OCI-LY1 (cell line): ENCODE measurements around the gene DCTD.

Experiments
- EZH2 ChIP-seq: fragments of 200-600 bp; sonication (generic), shearing (Covaris generic); IDR thresholded peaks from 2 replicates; pipeline ENCODE4 v1.8.0; 2017; ENCODE audit warnings: borderline replicate concordance, mixed run types, mild to moderate bottlenecking, antibody characterized with exemption, low read length, moderate library complexity, mixed read lengths
- TF ChIP-seq, protein P1 (sequence below): fragments of 200-600 bp; sonication (generic), shearing (Covaris generic); IDR thresholded peaks from 2 replicates; pipeline ENCODE4 v1.5.1; 2017; ENCODE audit warnings: mild to moderate bottlenecking, antibody characterized with exemption, low read length, moderate library complexity, mixed read lengths

GRCh38 chr4:182920676-182921075 lies 3.5 kb upstream of the DCTD start:
- TF ChIP-seq, protein P1, sequence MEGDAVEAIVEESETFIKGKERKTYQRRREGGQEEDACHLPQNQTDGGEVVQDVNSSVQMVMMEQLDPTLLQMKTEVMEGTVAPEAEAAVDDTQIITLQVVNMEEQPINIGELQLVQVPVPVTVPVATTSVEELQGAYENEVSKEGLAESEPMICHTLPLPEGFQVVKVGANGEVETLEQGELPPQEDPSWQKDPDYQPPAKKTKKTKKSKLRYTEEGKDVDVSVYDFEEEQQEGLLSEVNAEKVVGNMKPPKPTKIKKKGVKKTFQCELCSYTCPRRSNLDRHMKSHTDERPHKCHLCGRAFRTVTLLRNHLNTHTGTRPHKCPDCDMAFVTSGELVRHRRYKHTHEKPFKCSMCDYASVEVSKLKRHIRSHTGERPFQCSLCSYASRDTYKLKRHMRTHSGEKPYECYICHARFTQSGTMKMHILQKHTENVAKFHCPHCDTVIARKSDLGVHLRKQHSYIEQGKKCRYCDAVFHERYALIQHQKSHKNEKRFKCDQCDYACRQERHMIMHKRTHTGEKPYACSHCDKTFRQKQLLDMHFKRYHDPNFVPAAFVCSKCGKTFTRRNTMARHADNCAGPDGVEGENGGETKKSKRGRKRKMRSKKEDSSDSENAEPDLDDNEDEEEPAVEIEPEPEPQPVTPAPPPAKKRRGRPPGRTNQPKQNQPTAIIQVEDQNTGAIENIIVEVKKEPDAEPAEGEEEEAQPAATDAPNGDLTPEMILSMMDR, result no peak
- TF ChIP-seq EZH2, result no peak
